Erythroblast (primary cell): ENCODE measurements around the gene MROH8.

ENCODE experiments used
- GATA1 ChIP-seq: IDR thresholded peaks from 2 replicates; pipeline ENCODE4 v1.6.1; 2011; ENCODE audit warnings: low read depth, mild to moderate bottlenecking, control low read depth, low read length, moderate library complexity
- POLR2A ChIP-seq: IDR thresholded peaks from 2 replicates; pipeline ENCODE4 v1.6.1; 2011; ENCODE audit warnings: mild to moderate bottlenecking, low read length

- TF ChIP-seq POLR2A (no peak), GATA1 (no peak)
These were observed 36.6 kb downstream of the MROH8 start for GRCh38 chr20:37142708-37143107.
